GM12892 (cell line): Measurements from ENCODE around the gene DLX5.

ENCODE experiments used
- DNase-seq: peaks from one replicate; pipeline ENCODE4 v3.0.0; 2011; ENCODE audit not compliant: insufficient read length
- FAIRE-seq: peaks from 2 replicates; lab custom pipeline; 2011; peaks lifted over from hg19 to GRCh38; lab: Jason Lieb, UNC
- POLR2A ChIP-seq: IDR thresholded peaks from 2 replicates; pipeline ENCODE4 v1.6.1; 2011; ENCODE audit warnings: low read depth, low read length, control low read depth
- POLR2AphosphoS5 ChIP-seq: IDR thresholded peaks from 2 replicates; pipeline ENCODE4 v1.6.1; 2011; ENCODE audit warnings: low read depth, low read length, control low read depth
- TAF1 ChIP-seq: IDR thresholded peaks from 2 replicates; pipeline ENCODE4 v1.6.1; 2011; ENCODE audit warnings: low read depth, mild to moderate bottlenecking, control low read depth, low read length, borderline replicate concordance

DLX5 gene

DNA sequence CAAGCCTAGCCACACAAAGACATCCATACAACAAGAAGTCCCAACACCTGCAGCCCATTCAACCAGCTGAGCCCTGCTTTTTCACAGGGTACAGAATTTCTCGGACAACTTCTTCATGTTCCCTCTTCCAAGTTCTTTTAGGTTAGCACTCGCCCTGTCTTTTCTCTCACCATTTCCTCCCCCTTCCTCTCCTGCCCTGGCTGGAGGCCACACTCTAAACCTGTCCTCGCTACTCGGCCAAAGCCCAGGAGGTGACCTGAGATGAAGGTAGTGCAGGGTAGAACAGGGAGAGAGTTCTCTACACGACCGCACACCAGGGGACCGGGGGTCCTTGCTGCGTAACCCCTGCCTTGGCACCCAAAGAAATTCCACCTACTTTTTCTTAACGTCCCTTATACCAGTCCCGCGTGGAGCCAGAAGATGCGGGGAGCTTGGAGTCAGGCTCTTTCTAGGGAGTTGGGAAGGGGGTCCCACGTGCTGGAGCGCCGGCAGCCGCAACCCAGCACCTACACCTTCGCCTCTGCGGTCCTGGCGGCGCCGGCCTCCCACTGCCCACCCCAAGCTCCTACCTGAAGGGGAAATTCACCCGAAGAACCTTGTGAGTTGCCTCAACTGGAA, 35.3 kb downstream of the DLX5 start:
- no peak for DNase-seq
- FAIRE-seq: no peak
- no peak for TF ChIP-seq POLR2AphosphoS5
- TF ChIP-seq TAF1: no peak

- DNase-seq (no peak), FAIRE-seq (no peak)
- TF ChIP-seq TAF1: no peak
- TF ChIP-seq POLR2A: no peak
- TF ChIP-seq POLR2AphosphoS5: no peak
Observed at GRCh38 chr7:96987719-96988118, 36.9 kb downstream of the DLX5 start.

DNA sequence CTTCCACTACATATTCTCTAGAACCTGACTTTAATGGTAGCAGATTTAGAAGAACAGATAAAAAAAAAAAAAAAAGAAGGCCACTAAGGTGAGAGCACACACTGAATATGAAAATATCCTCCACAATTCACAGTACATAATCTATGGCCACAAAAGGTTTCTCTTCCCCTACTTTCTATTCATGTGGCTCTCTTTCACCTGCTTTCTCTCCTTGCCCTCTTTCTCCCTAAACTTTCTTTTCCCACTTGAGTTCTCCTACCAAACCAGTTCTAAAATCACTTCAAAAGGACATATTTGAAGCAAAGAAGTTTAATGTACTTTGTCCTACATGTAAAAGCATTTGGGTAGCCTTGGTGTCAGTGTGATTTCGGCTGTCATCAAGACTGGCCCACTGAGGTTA, 37.7 kb downstream of the DLX5 start:
- DNase-seq (no peak), FAIRE-seq (no peak)
- TF ChIP-seq POLR2A (no peak), POLR2AphosphoS5 (no peak), TAF1 (no peak)

DNA sequence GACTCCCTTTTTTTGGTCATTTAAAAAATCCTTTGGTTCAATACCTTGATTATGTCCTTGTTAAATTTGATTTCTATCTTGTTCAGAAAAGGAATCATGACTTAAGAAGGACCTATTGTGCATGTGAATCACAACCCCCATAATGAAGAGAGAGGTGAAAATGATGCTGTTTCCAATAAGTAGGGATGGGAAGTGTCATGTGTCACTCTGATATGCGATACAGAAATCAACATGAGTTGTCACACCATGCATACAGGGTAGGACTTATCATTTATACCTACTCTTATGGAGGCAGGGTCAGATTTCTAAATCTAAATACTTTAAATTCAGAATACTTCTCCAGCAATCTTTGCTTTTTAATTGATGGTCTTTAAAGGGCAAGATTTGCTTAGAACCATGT, 38.6 kb downstream of the DLX5 start:
- FAIRE-seq: no peak
- no peak for TF ChIP-seq POLR2A
- no peak for TF ChIP-seq POLR2AphosphoS5
- no peak for TF ChIP-seq TAF1
- DNase-seq: no peak

GRCh38 chr7:96982586-96982985, 42.0 kb downstream of the DLX5 start:
- FAIRE-seq (no peak), DNase-seq (no peak)
- TF ChIP-seq POLR2A (no peak), TAF1 (no peak), POLR2AphosphoS5 (no peak)

- TF ChIP-seq TAF1 (no peak), POLR2AphosphoS5 (no peak), POLR2A (no peak)
- FAIRE-seq (no peak), DNase-seq (no peak)
Observed at GRCh38 chr7:96979551-96980276, 44.9 kb downstream of the DLX5 start.

DNA sequence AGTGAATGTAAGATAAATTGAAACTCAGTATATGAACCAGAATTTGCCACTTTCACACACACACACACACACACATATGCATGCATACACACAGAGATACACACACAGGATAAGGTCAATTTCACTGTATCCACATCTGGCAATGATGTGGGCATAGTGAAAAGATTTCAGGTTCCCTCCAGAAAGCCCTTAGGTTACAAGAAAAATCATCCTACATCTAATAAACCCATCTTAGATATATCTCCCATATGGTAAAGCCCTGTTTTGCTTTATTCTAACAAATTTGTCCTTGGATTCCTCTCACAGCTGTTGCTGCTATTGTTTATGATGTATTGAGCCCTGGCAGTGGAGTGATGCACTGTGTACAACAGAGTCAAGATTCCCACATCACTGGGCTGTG, 47.2 kb downstream of the DLX5 start:
- no peak for DNase-seq
- FAIRE-seq: no peak
- TF ChIP-seq POLR2AphosphoS5 (no peak), POLR2A (no peak), TAF1 (no peak)

DNA sequence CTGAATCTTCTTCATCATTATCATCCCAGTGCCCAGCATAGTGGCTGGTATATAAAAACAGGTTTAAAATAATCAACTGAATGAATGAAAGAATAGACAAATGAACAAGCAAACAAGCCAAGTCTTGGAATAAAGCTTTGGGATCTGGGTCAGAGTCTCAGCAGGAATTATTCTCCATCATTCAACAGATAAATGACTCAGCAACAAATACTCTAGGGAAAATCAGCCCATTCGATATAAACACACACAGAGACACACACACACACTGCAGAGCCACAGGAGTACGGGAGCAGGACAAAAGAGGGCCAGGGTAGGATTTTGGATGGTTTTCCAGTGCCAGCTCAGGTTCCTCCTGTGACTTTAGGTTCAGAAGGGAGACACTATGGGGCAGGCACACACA, 48.5 kb downstream of the DLX5 start:
- TF ChIP-seq POLR2A (no peak), TAF1 (no peak), POLR2AphosphoS5 (no peak)
- FAIRE-seq (no peak), DNase-seq (no peak)

- DNase-seq: no peak
- TF ChIP-seq POLR2A (no peak), TAF1 (no peak), POLR2AphosphoS5 (no peak)
- no peak for FAIRE-seq
Observed at GRCh38 chr7:96973986-96974385, 50.6 kb downstream of the DLX5 start.

- FAIRE-seq: no peak
- TF ChIP-seq POLR2A (no peak), TAF1 (no peak), POLR2AphosphoS5 (no peak)
- no peak for DNase-seq
Observed at GRCh38 chr7:96970739-96971138, 53.9 kb downstream of the DLX5 start.
